ENCODE data around the gene MAD1L1.

DNA sequence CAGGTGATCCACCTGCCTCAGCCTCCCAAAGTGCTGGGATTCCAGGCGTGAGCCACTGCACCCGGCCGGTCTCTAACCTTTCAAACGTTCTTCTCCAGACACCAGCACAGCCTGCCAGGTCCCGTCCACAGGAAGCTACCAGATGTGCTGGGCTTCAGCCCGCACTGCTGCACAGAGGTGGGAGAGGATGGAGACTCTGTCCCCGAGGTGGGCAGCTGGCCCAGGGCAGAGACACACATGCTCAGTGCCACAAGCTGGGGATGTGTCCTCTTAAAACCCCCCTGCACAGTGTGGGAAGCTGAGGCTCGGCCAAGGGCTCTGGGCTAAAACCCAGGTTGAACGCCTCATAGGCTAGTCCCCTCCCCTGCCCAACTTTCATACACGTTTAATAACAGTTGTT lies 18.6 kb upstream of the MAD1L1 start:
- no peak for TF ChIP-seq GATA2 (IDR thresholded peaks at IDR 0.05; ENCODE audit: low read depth, low read length)
- no peak for TF ChIP-seq GATA3 (IDR thresholded peaks at IDR 0.05; ENCODE audit: low read depth, low read length)
